ENCODE results near the gene DCAKD. TPM values are rescaled to one million over a fixed set of nuclear protein-coding genes. Genes with fewer than 3 reads are reported as not detected.

Gene DCAKD
- total and polyA plus RNA-seq, 8 donors = 20.5 to 50.8 (median 44.9) TPM

DNA sequence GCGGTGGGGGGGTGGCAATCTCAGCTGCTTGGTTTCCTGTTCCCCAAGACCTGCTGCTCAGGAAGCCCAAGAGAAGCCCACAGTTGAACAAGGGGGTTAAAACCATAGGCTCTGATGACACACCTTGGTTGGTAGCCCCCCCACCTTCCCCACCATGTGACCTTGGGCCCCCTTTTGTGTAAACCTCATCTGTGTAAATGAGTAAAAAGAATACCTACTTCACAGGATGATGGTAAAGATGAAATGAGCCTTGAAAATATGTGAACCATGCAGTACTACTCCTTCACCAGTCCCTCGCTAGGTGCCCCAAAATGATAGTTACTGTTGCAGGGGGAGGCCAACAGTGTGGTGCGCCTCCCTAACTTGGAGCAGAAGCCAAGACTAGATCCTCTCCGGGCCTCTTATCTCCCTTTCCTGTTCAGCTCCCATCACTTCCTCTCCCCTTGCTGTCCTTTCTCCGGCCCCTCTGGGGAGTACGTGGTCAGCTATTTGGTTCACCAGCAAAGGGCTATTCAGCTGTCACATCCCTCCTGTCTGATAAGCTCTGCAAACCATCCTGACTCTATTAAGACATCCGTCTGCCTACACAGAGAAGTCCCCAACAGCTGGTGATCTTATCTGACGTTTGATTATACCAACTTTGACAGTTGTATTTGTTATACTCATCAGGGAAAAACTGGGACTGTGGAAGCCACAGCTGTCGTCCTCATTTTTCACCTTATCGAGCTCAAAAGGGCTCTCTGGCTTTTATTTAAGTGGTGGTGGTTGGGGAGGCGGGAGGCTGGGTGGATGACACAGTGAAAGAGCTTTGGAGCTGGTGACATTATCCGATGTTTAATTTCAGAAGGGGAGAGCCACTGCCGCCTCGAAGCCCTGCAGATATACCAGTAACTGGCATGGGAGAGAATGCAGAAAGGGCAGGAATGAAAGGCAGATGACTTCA is 19.9 kb downstream of the DCAKD start:
- H3K36me3 ChIP-seq = peaks cover 0 to 67% of the 10 kb centered on the region in 2 donors
- no peaks in the 10 kb centered on the region for H3K27me3 ChIP-seq
- no peak overlapping the region for H3K4me3 ChIP-seq
- H3K4me1 ChIP-seq = no peaks in the 10 kb centered on the region
- intact Hi-C loops (cut with DNase I) = no loop called here
- DNase-seq (no peak), ATAC-seq (no peak)
- TF ChIP-seq, protein P1, sequence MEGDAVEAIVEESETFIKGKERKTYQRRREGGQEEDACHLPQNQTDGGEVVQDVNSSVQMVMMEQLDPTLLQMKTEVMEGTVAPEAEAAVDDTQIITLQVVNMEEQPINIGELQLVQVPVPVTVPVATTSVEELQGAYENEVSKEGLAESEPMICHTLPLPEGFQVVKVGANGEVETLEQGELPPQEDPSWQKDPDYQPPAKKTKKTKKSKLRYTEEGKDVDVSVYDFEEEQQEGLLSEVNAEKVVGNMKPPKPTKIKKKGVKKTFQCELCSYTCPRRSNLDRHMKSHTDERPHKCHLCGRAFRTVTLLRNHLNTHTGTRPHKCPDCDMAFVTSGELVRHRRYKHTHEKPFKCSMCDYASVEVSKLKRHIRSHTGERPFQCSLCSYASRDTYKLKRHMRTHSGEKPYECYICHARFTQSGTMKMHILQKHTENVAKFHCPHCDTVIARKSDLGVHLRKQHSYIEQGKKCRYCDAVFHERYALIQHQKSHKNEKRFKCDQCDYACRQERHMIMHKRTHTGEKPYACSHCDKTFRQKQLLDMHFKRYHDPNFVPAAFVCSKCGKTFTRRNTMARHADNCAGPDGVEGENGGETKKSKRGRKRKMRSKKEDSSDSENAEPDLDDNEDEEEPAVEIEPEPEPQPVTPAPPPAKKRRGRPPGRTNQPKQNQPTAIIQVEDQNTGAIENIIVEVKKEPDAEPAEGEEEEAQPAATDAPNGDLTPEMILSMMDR (IDR thresholded peaks at IDR 0.05) = no peak
- H3K9me3 ChIP-seq = no peaks in the 10 kb centered on the region
- no peak overlapping the region for H3K27ac ChIP-seq

DNA sequence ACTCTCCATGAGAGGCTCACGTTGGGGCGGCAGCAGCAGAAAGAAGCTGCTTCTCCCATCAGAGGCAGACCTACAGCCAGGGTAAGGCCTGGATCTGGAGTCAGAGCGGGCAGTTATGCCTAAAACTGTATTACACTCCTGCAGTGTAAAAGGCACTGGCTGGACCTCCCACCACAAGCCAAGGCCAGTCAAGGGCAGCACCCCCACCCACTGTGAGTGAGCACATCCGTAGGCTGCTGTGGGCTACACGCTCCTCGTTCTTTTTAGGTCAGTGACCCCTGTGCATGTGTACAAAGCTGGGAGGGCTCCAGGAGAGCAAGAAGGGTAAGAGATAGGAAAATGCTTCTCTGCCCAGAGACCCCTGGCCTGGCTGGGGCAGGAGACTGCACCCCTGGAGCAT is 20.7 kb downstream of the DCAKD start:
- H3K36me3 ChIP-seq = peaks cover 0 to 70% of the 10 kb centered on the region in 2 donors
- DNase-seq (no peak), ATAC-seq (no peak)
- no peak overlapping the region for H3K27ac ChIP-seq
- TF ChIP-seq, protein P1 (IDR thresholded peaks at IDR 0.05) = no peak
- intact Hi-C loops (cut with DNase I) = no loop called here
- no peaks in the 10 kb centered on the region for H3K4me1 ChIP-seq
- H3K9me3 ChIP-seq = no peaks in the 10 kb centered on the region
- no peak overlapping the region for H3K4me3 ChIP-seq
- no peaks in the 10 kb centered on the region for H3K27me3 ChIP-seq

DNA sequence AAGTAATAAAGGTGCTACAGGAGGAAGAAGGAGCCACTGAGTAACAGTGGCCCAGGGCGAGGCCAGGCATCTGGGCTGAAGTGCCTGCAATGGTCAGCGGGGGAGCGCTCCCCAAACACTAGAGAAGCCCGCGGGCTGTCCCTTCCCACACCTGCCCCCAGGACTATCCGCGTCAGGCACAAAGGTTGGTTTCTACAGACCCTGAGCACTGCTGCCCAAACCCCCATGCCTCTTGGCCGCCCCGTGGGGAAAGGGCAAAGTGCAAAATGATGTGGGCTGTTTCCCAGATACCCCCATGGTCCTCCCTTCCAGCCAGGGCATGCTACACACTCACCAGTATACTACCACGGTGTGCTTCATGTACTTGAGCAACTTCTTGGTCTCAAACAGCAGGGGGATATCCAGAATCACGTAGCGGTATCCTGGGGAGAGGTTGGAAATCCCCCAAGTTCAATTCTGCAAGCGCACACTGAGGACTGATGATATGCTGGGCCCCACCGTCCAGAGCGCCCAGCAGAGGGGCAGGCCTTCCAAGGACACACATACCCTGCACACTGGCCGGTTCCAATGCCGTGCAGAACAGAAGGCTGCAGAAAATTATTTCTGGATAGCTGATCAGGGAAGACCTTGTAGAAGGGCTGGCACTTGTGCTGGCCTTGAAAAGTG is 21.5 kb downstream of the DCAKD start:
- intact Hi-C loops (cut with DNase I) = no loop called here
- ATAC-seq = no peak
- Histone ChIP-seq H3K27me3 (no peaks in the 10 kb centered on the region), H3K4me1 (no peaks in the 10 kb centered on the region), H3K27ac (no peak overlapping the region), H3K36me3 (peaks cover 0 to 70% of the 10 kb centered on the region in 2 donors), H3K4me3 (no peak overlapping the region), H3K9me3 (no peaks in the 10 kb centered on the region)
- TF ChIP-seq, protein P1 (IDR thresholded peaks at IDR 0.05) = no peak
- no peak for DNase-seq

DNA sequence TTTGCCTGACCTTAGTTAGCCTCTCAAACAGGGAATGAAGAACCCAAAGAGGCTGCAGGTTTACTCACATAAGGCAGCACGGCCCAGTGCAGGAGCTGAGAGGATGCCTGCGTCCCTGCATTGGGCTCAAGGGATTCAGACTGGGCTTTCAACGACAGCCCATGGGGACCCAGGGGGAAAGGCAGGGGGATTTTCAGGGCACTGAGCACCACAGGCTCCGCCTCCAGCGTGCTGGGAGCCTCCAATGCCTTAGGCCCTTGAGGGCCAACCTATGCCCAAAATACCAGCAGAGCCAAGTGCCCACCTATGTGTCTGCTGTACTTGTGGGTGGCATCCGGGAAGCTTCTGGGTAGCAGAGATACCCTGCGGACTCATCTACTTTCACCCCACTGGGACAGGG is 22.3 kb downstream of the DCAKD start:
- no peak overlapping the region for H3K4me3 ChIP-seq
- ATAC-seq = no peak
- no peak for DNase-seq
- H3K9me3 ChIP-seq = no peaks in the 10 kb centered on the region
- no peaks in the 10 kb centered on the region for H3K27me3 ChIP-seq
- H3K36me3 ChIP-seq = peaks cover 0 to 67% of the 10 kb centered on the region in 2 donors
- intact Hi-C loops (cut with DNase I) = no loop called here
- no peak overlapping the region for H3K27ac ChIP-seq
- no peaks in the 10 kb centered on the region for H3K4me1 ChIP-seq
- TF ChIP-seq, protein P1 (IDR thresholded peaks at IDR 0.05) = no peak
